GM12878 (cell line): Measurements from ENCODE around the gene MEIS2. TPM values are rescaled to one million over a fixed set of nuclear protein-coding genes. Genes with fewer than 3 reads are reported as not detected.
A peak's percentile ranks its signal among the peaks of the same experiment; 100 is the strongest.

ENCODE experiments used
- BCL11A ChIP-seq: IDR thresholded peaks from 2 replicates; pipeline ENCODE4 v1.6.1; 2011; ENCODE audit warnings: low read depth, low read length
- BMI1 ChIP-seq: fragments of 450-650 bp; IDR thresholded peaks from 2 replicates; pipeline ENCODE4 v1.6.1; 2016; ENCODE audit warnings: mild to moderate bottlenecking, moderate library complexity, borderline replicate concordance
- CBX3 ChIP-seq: fragments of 200-600 bp; sonication (generic); IDR thresholded peaks from 2 replicates; pipeline ENCODE4 v1.6.1; 2016; ENCODE audit warnings: low read depth, borderline replicate concordance
- CEBPB ChIP-seq, 2 experiments: fragments of 150-350 bp in 1 of 2; IDR thresholded peaks; 2 replicates each; pipeline ENCODE4 v1.6.1; 2012 to 2014; ENCODE audit warnings: low read depth in 2 of 2, low read length in 2 of 2, borderline replicate concordance in 1 of 2, inconsistent platforms in 1 of 2
- CHD1 ChIP-seq: IDR thresholded peaks from 2 replicates; pipeline ENCODE4 v1.6.1; 2012; ENCODE audit warnings: low read depth, low read length, improper control_type of control experiment
- EED ChIP-seq: sonication (generic); IDR thresholded peaks from 2 replicates; pipeline ENCODE4 v1.6.1; 2016; ENCODE audit warnings: antibody characterized with exemption, low read depth
- EGR1 ChIP-seq, 2 experiments: IDR thresholded peaks; 1 replicate in 1 of 2; 2 replicates in 1 of 2; pipeline ENCODE4 v1.6.1; 2011 to 2012; ENCODE audit warnings: low read depth in 2 of 2, low read length in 2 of 2, borderline replicate concordance in 1 of 2, mild to moderate bottlenecking in 1 of 2, moderate library complexity in 1 of 2
- GATAD2B ChIP-seq: fragments of 450-650 bp; conservative IDR thresholded peaks from 2 replicates; pipeline ENCODE4 v1.6.1; 2017; ENCODE audit warnings: low read depth, mild to moderate bottlenecking, moderate library complexity
- HCFC1 ChIP-seq: fragments of 150-350 bp; IDR thresholded peaks from 2 replicates; pipeline ENCODE4 v1.6.1; 2014; ENCODE audit warnings: low read length
- IKZF1 ChIP-seq: fragments of 450-650 bp; conservative IDR thresholded peaks from 2 replicates; pipeline ENCODE4 v1.6.1; 2017; ENCODE audit warnings: antibody characterized with exemption, mild to moderate bottlenecking
- IRF4 ChIP-seq: IDR thresholded peaks from 2 replicates; pipeline ENCODE4 v1.6.1; 2011; ENCODE audit warnings: low read depth, low read length
- KLF5 ChIP-seq: fragments of 450-650 bp; IDR thresholded peaks from 2 replicates; pipeline ENCODE4 v1.6.1; 2014; ENCODE audit warnings: mild to moderate bottlenecking; ENCODE audit not compliant: partially characterized antibody
- MYC ChIP-seq: IDR thresholded peaks from 2 replicates; pipeline ENCODE4 v1.6.1; 2011; ENCODE audit warnings: mild to moderate bottlenecking, low read length, moderate library complexity, inconsistent platforms; ENCODE audit not compliant: insufficient read depth, insufficient replicate concordance, insufficient read length, severe bottlenecking
- RB1 ChIP-seq: fragments of 450-650 bp; formaldehyde crosslinking; IDR thresholded peaks from 2 replicates; pipeline ENCODE4 v1.6.1; 2017; ENCODE audit warnings: mild to moderate bottlenecking, borderline replicate concordance
- YY1 ChIP-seq: IDR thresholded peaks from 2 replicates; pipeline ENCODE4 v1.6.1; 2011; ENCODE audit warnings: low read depth, mild to moderate bottlenecking, low read length
- ZNF24 ChIP-seq: fragments of 450-650 bp; IDR thresholded peaks from 2 replicates; pipeline ENCODE4 v1.6.1; 2017; ENCODE audit warnings: antibody characterized with exemption, mild to moderate bottlenecking
- ZZZ3 ChIP-seq: IDR thresholded peaks from 2 replicates; pipeline ENCODE4 v1.6.1; 2011; ENCODE audit warnings: low read depth; ENCODE audit not compliant: control insufficient read depth, insufficient read length
- polyA plus RNA-seq, 11 experiments: library from polyadenylated mRNA; depleted of rRNA in 4 of 11; unstranded in 6 of 11; stranded (reverse) in 5 of 11; fragments of >200 nt; fragmentation: Nextera tagmentation in 4 of 11; fragmentation: Illumina TruSeq in 1 of 11; extraction: Ambion mirVana in 4 of 11; extraction: Trizol in 1 of 11; gene quantifications; 1 replicate in 1 of 11; 2 replicates in 10 of 11; pipeline versions ENCODE4 v1.2.1 to v1.2.3, GENCODE V29; 2011 to 2016; ENCODE audit warnings: inconsistent platforms in 2 of 11, missing spikeins in 2 of 11, low read depth in 1 of 11
- total RNA-seq, 4 experiments: library from RNA; depleted of rRNA in 3 of 4; stranded (reverse); fragments of >200 nt in 3 of 4; fragmentation: Illumina TruSeq in 1 of 4; extraction: Trizol in 1 of 4; gene quantifications; 2 replicates each; pipeline versions ENCODE4 v1.2.1 to v1.2.3, GENCODE V29; 2013 to 2021
- TF ChIP-seq, protein P1 (sequence below): IDR thresholded peaks from 2 replicates; pipeline ENCODE4 v1.6.1; 2011; ENCODE audit warnings: mild to moderate bottlenecking, low read depth, low read length, moderate library complexity; ENCODE audit not compliant: insufficient replicate concordance
- TF ChIP-seq, protein P2 (sequence below): IDR thresholded peaks from 2 replicates; pipeline ENCODE4 v1.6.1; 2012; ENCODE audit warnings: improper control_type of control experiment, low read depth, low read length; ENCODE audit not compliant: insufficient replicate concordance
- TF ChIP-seq, protein P3 (sequence below): fragments of 450-650 bp; IDR thresholded peaks from 2 replicates; pipeline ENCODE4 v1.6.1; 2014; ENCODE audit warnings: mild to moderate bottlenecking
- TF ChIP-seq, protein P4 (sequence below): fragments of 450-650 bp; IDR thresholded peaks from 2 replicates; pipeline ENCODE4 v1.6.1; 2016; ENCODE audit warnings: mild to moderate bottlenecking

Gene MEIS2
- total and polyA plus RNA-seq, 10 of the 15 experiments (the other 5 are each of a cell fraction or from before 2014, with no cell fraction given): 9.2 to 54.0 (median 20.4) TPM

DNA sequence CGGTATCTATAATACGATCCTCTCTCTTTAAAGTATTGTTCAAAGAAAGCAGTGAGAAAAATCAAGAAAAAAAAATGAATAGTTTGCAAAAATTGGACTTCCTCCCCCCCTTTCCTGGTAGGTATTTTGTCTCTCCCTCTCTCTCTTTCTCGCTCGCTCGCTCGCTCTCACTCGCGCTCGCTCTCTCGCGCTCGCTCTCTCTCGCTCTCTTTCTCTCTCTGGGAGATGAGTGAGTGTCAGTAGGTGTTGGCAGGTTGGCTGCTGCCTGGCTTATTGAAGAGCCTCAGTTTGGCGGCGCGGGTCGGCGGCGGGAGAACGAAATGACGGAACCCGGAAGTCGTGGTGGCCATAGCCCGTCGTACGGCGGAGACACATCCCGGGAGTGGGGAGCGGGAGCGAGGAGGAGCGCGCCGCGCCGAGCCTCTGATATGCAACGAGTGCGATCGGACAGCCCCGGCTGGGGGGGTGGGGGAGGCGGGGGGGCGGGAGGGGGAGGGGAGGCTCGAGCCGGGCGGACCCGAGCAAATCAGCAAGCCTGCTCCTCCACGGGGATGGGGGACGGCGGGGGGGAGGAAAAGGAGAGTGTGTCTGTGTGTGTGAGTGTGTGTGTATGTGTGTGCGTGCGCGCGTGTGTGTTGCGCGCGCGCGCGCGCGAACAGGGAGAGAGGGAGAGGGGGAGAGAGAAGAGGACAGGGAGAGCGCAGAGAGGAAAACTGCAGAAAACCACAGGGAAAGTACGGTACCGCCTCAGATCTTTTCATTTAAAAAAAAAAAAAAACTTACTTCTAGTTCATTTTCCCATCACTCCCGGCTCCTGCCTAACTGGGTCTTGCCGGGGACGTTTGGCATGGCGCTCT, at the start of gene MEIS2 (continued):
- TF ChIP-seq EGR1 (IDR thresholded peaks at IDR 0.05; ENCODE audit: borderline replicate concordance in 1 of 2, low read depth in 2 of 2, low read length in 2 of 2) (peak in 1 of 2 experiments; percentile 42; a peak in 1 of 3 replicates), BCL11A (no peak), RB1 (peak; percentile 51; the same call in 1 of the 2 replicates), CEBPB (IDR thresholded peaks at IDR 0.05; ENCODE audit: borderline replicate concordance in 1 of 2, low read depth in 2 of 2, low read length in 2 of 2) (no peak), IKZF1 (peak; percentile 75; the same call in 1 of the 2 replicates), CHD1 (no peak), EED (no peak), MYC (no peak), YY1 (peak; percentile 29; the same call in 1 of the 2 replicates), ZZZ3 (peak; percentile 82), ZNF24 (peak; percentile 39; the same call in 1 of the 2 replicates), GATAD2B (peak; percentile 73; the same call in 1 of the 2 replicates), BMI1 (peak; percentile 47; the same call in 1 of the 2 replicates), CBX3 (no peak), KLF5 (peak; percentile 92), IRF4 (no peak), HCFC1 (no peak)
- TF ChIP-seq, protein P1, sequence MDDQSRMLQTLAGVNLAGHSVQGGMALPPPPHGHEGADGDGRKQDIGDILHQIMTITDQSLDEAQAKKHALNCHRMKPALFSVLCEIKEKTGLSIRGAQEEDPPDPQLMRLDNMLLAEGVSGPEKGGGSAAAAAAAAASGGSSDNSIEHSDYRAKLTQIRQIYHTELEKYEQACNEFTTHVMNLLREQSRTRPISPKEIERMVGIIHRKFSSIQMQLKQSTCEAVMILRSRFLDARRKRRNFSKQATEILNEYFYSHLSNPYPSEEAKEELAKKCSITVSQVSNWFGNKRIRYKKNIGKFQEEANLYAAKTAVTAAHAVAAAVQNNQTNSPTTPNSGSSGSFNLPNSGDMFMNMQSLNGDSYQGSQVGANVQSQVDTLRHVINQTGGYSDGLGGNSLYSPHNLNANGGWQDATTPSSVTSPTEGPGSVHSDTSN: peak; percentile 45
- TF ChIP-seq, protein P2, sequence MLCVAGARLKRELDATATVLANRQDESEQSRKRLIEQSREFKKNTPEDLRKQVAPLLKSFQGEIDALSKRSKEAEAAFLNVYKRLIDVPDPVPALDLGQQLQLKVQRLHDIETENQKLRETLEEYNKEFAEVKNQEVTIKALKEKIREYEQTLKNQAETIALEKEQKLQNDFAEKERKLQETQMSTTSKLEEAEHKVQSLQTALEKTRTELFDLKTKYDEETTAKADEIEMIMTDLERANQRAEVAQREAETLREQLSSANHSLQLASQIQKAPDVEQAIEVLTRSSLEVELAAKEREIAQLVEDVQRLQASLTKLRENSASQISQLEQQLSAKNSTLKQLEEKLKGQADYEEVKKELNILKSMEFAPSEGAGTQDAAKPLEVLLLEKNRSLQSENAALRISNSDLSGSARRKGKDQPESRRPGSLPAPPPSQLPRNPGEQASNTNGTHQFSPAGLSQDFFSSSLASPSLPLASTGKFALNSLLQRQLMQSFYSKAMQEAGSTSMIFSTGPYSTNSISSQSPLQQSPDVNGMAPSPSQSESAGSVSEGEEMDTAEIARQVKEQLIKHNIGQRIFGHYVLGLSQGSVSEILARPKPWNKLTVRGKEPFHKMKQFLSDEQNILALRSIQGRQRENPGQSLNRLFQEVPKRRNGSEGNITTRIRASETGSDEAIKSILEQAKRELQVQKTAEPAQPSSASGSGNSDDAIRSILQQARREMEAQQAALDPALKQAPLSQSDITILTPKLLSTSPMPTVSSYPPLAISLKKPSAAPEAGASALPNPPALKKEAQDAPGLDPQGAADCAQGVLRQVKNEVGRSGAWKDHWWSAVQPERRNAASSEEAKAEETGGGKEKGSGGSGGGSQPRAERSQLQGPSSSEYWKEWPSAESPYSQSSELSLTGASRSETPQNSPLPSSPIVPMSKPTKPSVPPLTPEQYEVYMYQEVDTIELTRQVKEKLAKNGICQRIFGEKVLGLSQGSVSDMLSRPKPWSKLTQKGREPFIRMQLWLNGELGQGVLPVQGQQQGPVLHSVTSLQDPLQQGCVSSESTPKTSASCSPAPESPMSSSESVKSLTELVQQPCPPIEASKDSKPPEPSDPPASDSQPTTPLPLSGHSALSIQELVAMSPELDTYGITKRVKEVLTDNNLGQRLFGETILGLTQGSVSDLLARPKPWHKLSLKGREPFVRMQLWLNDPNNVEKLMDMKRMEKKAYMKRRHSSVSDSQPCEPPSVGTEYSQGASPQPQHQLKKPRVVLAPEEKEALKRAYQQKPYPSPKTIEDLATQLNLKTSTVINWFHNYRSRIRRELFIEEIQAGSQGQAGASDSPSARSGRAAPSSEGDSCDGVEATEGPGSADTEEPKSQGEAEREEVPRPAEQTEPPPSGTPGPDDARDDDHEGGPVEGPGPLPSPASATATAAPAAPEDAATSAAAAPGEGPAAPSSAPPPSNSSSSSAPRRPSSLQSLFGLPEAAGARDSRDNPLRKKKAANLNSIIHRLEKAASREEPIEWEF: no peak
- TF ChIP-seq, protein P3, sequence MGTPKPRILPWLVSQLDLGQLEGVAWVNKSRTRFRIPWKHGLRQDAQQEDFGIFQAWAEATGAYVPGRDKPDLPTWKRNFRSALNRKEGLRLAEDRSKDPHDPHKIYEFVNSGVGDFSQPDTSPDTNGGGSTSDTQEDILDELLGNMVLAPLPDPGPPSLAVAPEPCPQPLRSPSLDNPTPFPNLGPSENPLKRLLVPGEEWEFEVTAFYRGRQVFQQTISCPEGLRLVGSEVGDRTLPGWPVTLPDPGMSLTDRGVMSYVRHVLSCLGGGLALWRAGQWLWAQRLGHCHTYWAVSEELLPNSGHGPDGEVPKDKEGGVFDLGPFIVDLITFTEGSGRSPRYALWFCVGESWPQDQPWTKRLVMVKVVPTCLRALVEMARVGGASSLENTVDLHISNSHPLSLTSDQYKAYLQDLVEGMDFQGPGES: no peak
- TF ChIP-seq, protein P4, sequence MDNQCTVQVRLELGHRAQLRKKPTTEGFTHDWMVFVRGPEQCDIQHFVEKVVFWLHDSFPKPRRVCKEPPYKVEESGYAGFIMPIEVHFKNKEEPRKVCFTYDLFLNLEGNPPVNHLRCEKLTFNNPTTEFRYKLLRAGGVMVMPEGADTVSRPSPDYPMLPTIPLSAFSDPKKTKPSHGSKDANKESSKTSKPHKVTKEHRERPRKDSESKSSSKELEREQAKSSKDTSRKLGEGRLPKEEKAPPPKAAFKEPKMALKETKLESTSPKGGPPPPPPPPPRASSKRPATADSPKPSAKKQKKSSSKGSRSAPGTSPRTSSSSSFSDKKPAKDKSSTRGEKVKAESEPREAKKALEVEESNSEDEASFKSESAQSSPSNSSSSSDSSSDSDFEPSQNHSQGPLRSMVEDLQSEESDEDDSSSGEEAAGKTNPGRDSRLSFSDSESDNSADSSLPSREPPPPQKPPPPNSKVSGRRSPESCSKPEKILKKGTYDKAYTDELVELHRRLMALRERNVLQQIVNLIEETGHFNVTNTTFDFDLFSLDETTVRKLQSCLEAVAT: peak; percentile 48; the same call in 1 of the 2 replicates
